Mesodermal cell (in vitro differentiated cells): ENCODE data around the gene SCN5A.

Source experiments
- H3K27ac ChIP-seq: 2 replicates; pipeline ENCODE4 v1.7.0; 2013; ENCODE audit warnings: mild to moderate bottlenecking, low read depth, low read length, moderate library complexity; ENCODE audit not compliant: severe bottlenecking
- H3K36me3 ChIP-seq: 2 replicates; pipeline ENCODE4 v1.7.1; 2013; ENCODE audit warnings: mild to moderate bottlenecking, low read length, moderate library complexity; ENCODE audit not compliant: control insufficient read depth, insufficient read depth
- H3K4me1 ChIP-seq: one replicate; pipeline ENCODE4 v1.7.1; 2013; ENCODE audit warnings: mild to moderate bottlenecking, low read length; ENCODE audit not compliant: insufficient read depth, control insufficient read depth, poor library complexity, severe bottlenecking
- H3K4me3 ChIP-seq: 2 replicates; pipeline ENCODE4 v1.7.0; 2013; ENCODE audit warnings: low read length, control low read depth, mild to moderate bottlenecking; ENCODE audit not compliant: insufficient read depth, poor library complexity, severe bottlenecking; ENCODE audit errors: extremely low read depth
- H3K9me3 ChIP-seq: 2 replicates; pipeline ENCODE4 v1.7.1; 2013; ENCODE audit warnings: mild to moderate bottlenecking, low read length, moderate library complexity; ENCODE audit not compliant: control insufficient read depth
- WGBS, 2 experiments: methylation state at CpG; one replicate each; pipeline ENCODE4 v1.1.5; 2013; ENCODE audit warnings: missing lambda C conversion rate in 2 of 2; ENCODE audit not compliant: insufficient coverage in 2 of 2; 5-methylcytosine and 5-hydroxymethylcytosine counted together

The SCN5A gene

DNA sequence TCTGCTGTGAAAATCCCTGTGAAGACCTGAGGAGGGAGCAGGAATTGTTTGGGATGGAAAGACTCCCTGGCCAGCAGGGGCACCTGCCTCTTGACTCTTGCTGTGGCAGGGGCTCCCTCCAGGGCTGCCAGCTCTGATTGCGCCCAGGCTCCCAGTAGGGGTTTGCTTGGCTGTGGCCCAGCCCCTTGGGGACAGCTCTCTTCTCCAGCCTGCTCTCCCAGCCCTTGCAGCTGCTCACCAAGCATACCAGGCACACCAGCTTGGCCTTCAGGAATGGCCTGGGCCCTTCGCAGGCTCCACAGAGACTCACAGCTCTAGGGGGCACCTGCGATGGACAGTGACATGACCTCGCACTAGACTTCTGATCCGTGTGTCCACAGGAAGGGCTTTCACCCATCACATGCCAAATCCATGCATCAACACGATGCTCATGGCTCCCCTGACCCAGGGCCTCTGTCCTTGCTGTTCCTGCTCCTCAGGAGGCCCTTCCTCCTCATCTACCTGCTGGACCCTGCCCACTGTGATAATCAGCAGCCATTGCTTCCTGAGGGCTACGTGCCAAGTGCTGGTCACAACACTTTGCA lies 61.8 kb downstream of the SCN5A start:
- WGBS, 2 experiments, result 88 to 90% methylated on average over 3 to 7 of the region's 7 CpGs
- Histone ChIP-seq H3K9me3 (no peaks in the 10 kb centered on the region), H3K27ac (no peak overlapping the region), H3K36me3 (no peaks in the 10 kb centered on the region), H3K4me1 (no peaks in the 10 kb centered on the region), H3K4me3 (no peak overlapping the region)

DNA sequence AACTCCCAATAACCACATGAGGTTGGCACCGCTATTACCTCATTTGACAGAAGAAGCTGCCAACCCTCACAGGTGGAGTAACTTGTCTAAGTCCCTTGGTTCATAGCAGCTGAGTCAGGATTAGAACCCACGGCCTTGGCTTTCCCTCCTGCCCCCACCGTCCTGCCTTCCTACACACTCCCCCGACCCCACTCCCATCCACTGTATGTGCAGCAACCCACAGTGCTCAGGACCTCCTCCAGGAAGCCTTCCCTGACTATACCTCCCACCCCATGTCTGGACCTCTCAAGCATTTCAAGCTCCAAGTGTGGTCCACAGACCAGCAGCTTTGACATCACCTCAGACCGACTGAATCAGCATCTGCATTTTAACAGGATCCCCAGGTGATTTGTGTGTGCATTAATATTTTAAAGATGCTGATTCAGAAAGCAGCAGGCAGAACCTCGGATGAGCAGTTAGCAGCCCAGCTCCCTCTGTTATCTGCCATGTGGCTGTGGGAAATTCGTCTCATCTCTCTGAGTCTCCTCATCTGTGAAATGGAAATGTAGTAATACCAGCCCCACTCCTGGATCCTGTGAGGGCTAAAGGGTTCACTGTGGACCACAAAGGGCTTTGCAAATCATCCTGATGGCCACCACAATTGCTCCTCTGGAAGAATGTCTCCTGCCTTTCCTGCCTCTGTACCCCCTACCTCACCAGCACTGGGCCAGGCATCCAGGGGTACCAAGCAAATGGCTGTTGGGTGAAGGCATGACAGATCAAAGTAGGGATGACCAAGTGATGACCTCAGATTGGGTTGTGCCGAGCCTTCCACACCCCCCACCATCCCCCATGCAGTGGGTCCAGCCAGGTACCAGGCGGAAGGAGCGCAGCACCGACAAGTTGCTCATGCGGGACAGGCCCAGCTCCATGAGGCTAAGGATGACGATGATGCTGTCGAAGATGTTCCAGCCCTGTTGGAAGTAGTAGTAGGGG lies 62.7 kb downstream of the SCN5A start:
- Histone ChIP-seq H3K4me3 (no peak overlapping the region), H3K36me3 (no peaks in the 10 kb centered on the region), H3K9me3 (no peaks in the 10 kb centered on the region), H3K4me1 (no peaks in the 10 kb centered on the region), H3K27ac (no peak overlapping the region)
- 82 to 88% methylated on average over 10 to 11 of the region's 14 CpGs for WGBS, 2 experiments

DNA sequence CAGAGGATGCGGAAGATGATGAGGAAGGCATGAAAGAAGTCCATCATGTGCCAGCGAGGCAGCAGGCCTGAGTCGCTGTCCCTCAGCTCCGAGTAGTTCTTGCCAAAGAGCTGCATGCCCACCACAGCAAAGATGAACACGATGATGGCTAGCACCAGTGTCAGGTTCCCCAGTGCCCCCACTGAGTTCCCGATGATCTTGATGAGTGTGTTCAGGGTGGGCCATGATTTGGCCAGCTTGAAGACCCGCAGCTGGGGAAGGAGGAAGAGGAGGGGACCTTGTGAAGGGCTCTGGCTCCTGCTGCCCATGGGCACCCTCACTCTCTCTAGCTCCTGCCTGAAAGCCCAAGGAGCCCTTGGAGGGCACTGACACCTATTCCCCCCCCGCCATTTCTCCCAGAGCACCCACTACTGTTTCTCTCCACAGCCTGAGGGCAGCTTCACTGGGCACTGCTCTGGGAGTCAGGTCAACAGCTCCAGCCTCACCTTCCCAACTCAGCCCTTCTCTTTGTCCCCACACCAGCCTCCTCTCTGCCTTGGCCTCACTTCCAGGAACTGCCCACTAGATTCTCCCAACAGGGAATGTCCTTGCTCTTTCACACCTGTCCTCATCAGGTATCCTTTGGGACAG lies 63.6 kb downstream of the SCN5A start:
- no peaks in the 10 kb centered on the region for H3K9me3 ChIP-seq
- 91 to 94% methylated on average over 5 to 6 of the region's 8 CpGs for WGBS, 2 experiments
- no peaks in the 10 kb centered on the region for H3K36me3 ChIP-seq
- H3K4me1 ChIP-seq, result no peaks in the 10 kb centered on the region
- no peak overlapping the region for H3K27ac ChIP-seq
- no peak overlapping the region for H3K4me3 ChIP-seq

DNA sequence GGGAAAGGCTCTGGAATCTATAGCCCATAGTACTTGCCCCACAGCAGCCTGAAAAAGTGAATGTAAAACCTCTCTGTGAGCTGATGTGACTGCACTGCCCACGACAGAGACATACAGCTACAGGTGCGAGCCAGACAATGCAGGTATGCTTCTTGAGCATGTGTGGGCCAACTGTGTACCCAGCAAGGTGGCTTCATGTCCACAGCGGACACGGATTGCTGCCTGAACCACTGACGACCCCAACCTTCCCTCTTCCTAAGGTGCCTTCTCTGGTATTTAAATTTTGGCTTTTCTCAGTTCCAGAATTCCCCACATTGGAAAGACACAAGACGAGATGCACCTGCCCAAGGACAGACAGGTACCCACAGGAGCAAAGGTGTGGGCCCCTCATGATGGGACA lies 65.8 kb downstream of the SCN5A start:
- H3K36me3 ChIP-seq, result no peaks in the 10 kb centered on the region
- H3K4me1 ChIP-seq, result no peaks in the 10 kb centered on the region
- H3K4me3 ChIP-seq, result no peak overlapping the region
- 87 to 89% methylated on average over 6 of the region's 6 CpGs for WGBS, 2 experiments
- H3K9me3 ChIP-seq, result no peaks in the 10 kb centered on the region
- H3K27ac ChIP-seq, result no peak overlapping the region

DNA sequence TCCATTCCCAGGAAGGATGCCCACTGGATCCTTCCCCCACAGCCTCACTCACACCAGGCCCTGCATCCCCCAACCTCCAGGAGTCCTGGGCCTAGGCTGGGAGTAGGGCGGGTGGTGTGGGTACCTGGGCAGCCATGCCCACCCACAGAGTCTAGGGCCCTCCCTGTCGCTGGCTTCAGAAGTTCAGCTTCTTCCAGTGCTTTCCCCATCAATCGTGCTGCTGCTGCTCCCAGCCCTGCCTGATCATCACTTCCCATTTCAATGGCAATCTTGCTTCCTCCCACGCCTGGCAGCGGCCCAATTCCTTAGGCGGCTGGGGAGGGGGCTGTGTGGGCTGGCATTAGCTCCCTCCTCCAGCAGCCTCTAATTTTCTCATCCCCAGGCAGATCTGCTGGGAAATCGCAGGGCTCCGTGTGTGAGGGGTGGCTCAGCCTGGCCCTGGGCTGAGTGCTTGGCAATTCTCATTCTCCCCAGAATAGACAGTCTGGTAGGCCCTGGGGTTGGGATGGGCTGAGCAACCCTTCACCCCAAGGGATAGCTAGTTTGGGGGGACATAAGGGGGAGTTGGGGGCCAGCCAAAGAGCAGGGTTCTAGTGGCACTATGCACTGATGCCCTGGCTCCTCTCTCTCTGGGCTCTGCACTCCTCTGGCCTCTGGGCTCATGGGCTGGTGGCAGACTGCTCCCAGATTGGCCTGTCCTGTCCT lies 66.4 kb downstream of the SCN5A start:
- Histone ChIP-seq H3K4me1 (no peaks in the 10 kb centered on the region), H3K4me3 (no peak overlapping the region), H3K27ac (no peak overlapping the region), H3K9me3 (no peaks in the 10 kb centered on the region), H3K36me3 (no peaks in the 10 kb centered on the region)
- WGBS, 2 experiments, result 94 to 100% methylated on average over 2 to 3 of the region's 8 CpGs

DNA sequence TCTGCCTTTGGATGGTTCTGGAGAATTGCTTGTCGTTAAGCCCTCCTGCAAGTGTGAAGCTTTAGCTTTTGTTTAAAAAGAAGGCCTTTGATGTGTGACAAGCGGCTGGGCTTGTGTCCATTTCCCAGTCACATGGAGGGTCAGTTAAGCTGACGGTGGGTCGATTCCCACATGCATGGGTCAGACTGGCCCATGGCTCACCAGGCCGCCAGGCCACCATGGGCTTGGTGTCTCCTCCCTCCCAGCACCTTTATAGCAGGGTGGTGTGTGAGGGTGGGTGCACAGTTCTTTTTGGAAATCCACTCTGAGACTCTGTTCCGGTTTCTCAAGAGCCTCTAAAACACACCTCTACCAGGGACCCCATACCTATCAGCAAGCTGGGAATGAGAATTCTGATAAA lies 67.2 kb downstream of the SCN5A start:
- Histone ChIP-seq H3K27ac (no peak overlapping the region), H3K36me3 (no peaks in the 10 kb centered on the region), H3K9me3 (no peaks in the 10 kb centered on the region), H3K4me3 (no peak overlapping the region), H3K4me1 (no peaks in the 10 kb centered on the region)
- 68 to 73% methylated on average over 4 of the region's 6 CpGs for WGBS, 2 experiments

DNA sequence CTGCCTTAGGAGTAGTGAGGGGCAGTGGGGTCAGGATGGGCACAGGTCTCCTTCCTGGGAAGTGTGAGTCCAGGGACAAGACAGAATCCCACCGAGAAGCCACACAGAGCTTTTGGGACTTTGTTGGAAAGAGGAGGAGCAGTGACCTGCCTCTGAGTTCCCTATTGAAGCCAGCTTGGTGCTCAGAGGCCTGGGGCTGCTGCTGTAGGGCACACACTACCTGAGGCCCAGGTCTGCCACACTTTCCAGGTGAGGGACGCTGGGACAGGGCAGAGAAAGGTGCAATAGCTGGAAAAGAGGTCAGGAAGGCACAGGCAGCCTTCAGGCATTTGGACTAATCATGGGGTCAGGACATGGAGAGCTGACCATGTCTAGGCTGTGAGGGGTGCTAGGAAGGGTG lies 67.7 kb downstream of the SCN5A start:
- Histone ChIP-seq H3K4me1 (no peaks in the 10 kb centered on the region), H3K9me3 (no peaks in the 10 kb centered on the region), H3K36me3 (no peaks in the 10 kb centered on the region), H3K4me3 (no peak overlapping the region), H3K27ac (no peak overlapping the region)
- 83 to 87% methylated on average over 1 to 2 of the region's 2 CpGs for WGBS, 2 experiments

DNA sequence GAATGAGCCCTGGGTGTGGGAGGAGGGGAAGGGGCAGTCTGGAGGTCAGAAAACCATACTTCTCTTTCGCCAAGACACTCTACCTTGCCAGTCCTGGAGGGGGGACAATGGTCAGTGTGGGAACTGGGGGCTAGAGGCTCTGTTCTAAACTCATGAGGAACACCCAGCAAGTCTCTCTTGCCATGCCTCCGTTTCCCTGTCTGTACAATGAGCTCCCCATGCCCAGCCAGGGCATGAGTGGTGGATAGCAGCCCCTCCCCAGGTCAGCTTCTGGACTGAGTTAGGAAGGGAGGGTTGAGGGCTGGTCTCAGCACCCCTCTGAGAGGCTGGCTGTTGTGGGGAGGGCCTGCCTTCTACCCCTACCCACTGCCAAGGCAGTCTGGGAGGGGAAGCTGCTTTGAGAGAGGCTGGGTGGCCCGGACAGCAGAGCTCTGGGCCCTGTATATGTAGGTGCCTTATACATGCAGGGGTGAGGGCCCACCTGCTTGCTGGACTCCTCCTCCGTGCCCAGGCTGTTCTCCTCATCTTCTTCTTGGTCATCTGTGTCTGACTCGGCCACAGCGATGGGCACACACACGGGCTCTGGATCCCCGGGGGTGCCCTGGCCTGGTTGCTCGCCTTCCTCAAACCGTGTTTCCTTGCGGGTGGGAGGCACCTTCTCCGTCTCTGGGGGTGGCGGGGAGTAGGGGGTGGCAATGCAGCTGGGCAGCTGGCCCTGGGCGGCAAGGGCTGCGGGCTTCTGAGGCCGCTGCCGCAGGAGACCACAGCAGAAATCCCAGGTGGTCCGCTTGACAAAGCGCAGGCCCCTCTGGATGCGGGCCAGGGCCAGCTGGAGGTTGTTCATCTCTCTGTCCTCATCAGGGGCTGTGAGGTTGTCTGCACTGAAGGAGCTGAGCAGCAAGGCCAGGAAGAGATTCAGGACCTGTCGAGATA lies 68.8 kb downstream of the SCN5A start:
- WGBS, 2 experiments, result 92 to 97% methylated on average over 19 of the region's 21 CpGs

DNA sequence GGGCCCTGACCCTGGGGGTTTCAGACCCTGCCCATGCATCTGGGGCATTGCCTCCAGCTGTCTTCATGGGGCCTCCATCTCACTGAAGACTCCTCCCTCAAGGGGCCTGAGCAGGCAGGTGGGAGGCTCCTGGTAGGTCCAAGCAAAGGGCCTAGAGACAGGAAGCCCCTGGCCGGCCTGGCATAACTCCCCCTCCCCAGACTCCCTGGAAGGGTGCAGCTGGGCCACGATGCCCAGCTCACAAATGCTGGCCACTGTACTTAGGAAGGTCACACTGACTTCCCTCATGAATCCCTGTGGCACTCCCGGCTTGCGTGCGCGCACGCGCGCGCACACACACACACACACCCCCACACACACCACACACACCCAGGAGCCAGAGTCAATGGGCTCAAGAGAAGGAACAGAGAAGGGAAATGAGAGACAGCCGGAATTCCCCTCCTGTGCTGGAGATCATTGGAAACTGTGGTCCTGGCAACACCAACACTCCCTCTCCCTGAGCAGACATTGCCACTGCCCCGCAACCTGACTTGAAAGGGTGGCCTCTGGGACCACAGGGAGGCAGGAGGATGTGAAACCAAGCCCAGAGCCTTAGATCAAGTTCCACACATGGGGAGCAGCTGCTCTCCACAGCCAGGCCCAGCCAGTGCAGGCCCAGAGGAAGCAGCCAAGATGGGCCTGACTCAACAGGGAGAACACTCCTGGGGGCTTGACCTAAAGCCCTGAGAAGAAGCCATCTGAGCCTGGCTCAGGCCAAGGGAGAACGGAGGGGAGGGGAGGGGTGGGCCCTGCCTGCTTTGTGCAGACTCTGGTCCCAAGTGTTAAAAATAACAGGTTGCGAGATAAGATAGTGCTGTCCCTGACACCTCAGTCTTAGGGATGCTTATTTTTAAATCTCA lies 69.7 kb downstream of the SCN5A start:
- H3K4me3 ChIP-seq, result no peak overlapping the region
- 63 to 84% methylated on average over 3 to 5 of the region's 14 CpGs for WGBS, 2 experiments

More for the DNA sequence above, 68.8 kb downstream of the SCN5A start:
- Histone ChIP-seq H3K36me3 (no peaks in the 10 kb centered on the region), H3K9me3 (no peaks in the 10 kb centered on the region), H3K4me1 (no peaks in the 10 kb centered on the region), H3K4me3 (no peak overlapping the region), H3K27ac (no peak overlapping the region)

More for the DNA sequence above, 69.7 kb downstream of the SCN5A start:
- Histone ChIP-seq H3K9me3 (no peaks in the 10 kb centered on the region), H3K4me1 (no peaks in the 10 kb centered on the region), H3K27ac (no peak overlapping the region), H3K36me3 (no peaks in the 10 kb centered on the region)
